Stomach smooth muscle (tissue), 2 donors: Measurements from ENCODE around the gene ZNF701.
"Not testable (repeated sequence)": the region's sequence is repeated elsewhere in the genome, so short reads cannot be mapped to it uniquely, and the experiment has no call there.

Source experiments
- H3K27ac ChIP-seq: one replicate; pipeline ENCODE4 v1.7.0; 2013; ENCODE audit warnings: mild to moderate bottlenecking, low read length, inconsistent platforms
- H3K27me3 ChIP-seq, 2 donors: one replicate each; pipeline ENCODE4 v1.7.0; 2013; ENCODE audit warnings: low read length in 2 of 2; ENCODE audit not compliant: insufficient read depth in 2 of 2, control insufficient read depth in 1 of 2
- H3K36me3 ChIP-seq, 2 donors: one replicate each; pipeline ENCODE4 v1.7.0; 2013; ENCODE audit warnings: low read length in 2 of 2; ENCODE audit not compliant: control insufficient read depth in 2 of 2, insufficient read depth in 2 of 2
- H3K4me1 ChIP-seq: one replicate; pipeline ENCODE4 v1.7.0; 2013; ENCODE audit warnings: low read length; ENCODE audit not compliant: control insufficient read depth, insufficient read depth
- H3K4me3 ChIP-seq, 2 donors: one replicate each; pipeline ENCODE4 v1.7.0; 2013; ENCODE audit warnings: low read length in 2 of 2
- H3K9ac ChIP-seq, 2 donors: one replicate each; pipeline ENCODE4 v1.7.0; 2013; ENCODE audit warnings: low read length in 2 of 2, mild to moderate bottlenecking in 1 of 2
- H3K9me3 ChIP-seq, 2 donors: one replicate each; pipeline ENCODE4 v1.7.0; 2013; ENCODE audit warnings: low read length in 2 of 2; ENCODE audit not compliant: control insufficient read depth in 2 of 2
- donor health status: healthy.
- donor health status: Pancreatic carcinoma.

Gene ZNF701

DNA sequence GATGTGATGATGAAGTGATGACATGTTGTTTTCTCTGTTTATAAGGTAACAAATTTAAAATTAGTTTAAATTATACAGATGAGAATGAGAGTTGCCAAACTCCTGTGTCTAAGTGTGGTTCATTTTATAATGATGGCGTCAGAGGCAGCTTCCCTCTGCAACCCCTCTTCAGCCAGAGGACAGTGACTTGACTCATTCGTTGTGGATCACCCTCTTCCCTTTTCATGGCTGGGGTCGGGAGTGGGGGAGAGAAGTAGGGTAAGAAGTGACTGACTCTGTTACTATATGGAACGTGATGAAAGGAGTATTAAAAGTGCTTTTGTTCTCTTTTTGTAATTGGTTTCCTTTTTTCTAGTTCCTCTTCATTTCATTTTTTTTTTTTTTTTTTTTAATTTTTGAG, 31.3 kb upstream of the ZNF701 start:
- not testable (repeated sequence) for H3K27ac ChIP-seq, H3K36me3 ChIP-seq, H3K27me3 ChIP-seq, H3K9ac ChIP-seq, H3K9me3 ChIP-seq, H3K4me3 ChIP-seq
- H3K4me1 ChIP-seq = peaks cover 10% of the 10 kb centered on the region

DNA sequence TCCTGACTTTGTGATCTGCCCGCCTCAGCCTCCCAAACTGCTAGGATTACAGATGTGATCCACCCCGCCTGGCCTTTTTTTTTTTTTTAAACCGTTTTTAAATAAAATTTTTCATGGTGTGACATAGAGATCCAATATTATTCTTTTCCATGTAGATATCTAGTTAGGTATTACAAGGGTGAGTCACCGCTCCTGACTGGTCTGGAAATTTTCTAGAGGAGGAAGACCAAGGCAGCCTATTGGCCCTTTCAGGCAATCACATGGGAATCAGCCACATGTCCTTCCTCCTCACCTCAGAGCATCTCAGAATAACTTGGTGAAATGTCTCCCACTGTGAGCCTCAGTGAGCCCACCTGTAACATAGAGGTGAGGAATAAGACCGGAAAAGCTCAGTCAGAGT, 28.9 kb upstream of the ZNF701 start:
- H3K36me3 ChIP-seq = peaks cover 0 to 16% of the 10 kb centered on the region in 2 donors
- not testable (repeated sequence) for H3K4me1 ChIP-seq, H3K4me3 ChIP-seq, H3K9ac ChIP-seq, H3K27me3 ChIP-seq, H3K27ac ChIP-seq, H3K9me3 ChIP-seq

DNA sequence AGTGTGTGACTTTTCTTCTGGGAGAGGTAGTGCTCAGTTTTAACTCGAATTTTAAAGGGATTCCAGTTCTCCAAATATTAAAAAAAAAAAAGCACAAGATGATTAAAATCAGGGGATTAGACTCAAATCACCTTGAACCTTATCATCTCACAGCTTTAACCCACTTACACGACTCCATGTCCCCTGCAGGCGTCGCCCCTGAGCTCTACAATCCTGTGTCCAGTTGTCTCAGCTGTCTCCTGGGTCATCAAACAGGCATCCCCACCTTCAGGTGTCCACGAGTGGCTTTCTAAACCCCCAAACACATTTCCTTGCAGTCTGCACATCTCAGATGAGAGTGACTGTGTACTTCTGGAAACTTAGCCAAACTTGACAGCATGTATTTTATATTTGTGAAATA, 28.5 kb upstream of the ZNF701 start:
- H3K4me1 ChIP-seq = peaks cover under 1% of the 10 kb centered on the region
- no peaks in the 10 kb centered on the region for H3K9me3 ChIP-seq
- no peak overlapping the region for H3K27ac ChIP-seq
- H3K9ac ChIP-seq = no peak overlapping the region
- peaks cover 0 to 18% of the 10 kb centered on the region in 2 donors for H3K36me3 ChIP-seq
- no peaks in the 10 kb centered on the region for H3K27me3 ChIP-seq
- no peak overlapping the region for H3K4me3 ChIP-seq

DNA sequence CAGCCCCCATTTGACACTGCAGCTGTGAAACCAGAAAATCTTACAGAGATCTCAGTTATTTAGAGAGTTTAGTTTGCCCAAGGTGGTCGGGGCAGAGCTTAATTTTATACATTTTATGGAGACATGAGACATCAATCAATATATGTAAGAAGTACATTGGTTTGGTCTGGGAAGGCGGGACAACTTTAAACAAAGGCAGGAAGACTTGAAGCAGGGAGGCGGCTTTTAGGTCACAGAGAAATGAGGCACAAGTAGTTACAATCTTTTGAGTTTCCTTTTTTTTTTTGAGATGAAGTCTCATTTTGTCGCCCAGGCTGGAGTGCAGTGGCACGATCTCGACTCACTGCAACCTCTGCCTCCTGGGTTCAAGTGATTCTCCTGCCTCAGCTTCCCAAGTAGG, 27.5 kb upstream of the ZNF701 start:
- not testable (repeated sequence) for H3K4me1 ChIP-seq, H3K9ac ChIP-seq, H3K9me3 ChIP-seq, H3K4me3 ChIP-seq, H3K27ac ChIP-seq, H3K27me3 ChIP-seq
- H3K36me3 ChIP-seq = peaks cover 3 to 18% of the 10 kb centered on the region in 2 donors

DNA sequence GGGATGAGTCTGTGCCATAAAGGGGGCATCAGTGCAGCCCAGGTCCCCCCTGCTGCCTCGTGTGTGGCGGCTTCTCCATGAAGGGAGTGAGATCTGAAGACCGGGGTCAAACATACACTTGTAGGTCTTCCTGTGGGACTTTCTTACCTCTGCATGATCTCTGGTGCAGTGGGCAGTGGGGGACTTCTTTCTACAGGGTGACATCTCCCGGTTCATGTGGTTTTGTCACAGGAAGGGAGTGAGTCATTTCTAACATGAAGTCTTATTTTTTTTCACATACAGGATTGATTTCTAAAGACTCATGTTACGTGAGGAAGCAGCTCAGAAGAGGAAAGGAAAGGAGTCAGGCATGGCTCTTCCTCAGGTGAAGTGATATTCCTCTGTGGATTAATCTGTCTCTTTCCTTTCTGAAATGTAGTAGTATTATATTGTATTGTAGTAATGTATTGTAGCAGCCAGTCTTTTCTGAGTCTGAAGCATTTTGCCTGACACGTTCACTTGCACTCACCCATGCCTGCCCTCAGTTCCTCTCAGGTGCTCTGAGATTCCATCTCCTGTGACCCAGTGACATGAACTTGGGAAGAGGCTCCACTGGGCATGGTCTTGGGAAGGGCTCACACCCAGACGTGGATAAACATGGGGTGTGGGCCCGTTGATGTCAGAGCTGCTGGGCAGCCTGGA, 27.0 kb upstream of the ZNF701 start:
- no peak overlapping the region for H3K9ac ChIP-seq
- H3K36me3 ChIP-seq = peaks cover 5 to 20% of the 10 kb centered on the region in 2 donors
- no peak overlapping the region for H3K27ac ChIP-seq
- no peaks in the 10 kb centered on the region for H3K27me3 ChIP-seq
- H3K4me3 ChIP-seq = no peak overlapping the region
- H3K4me1 ChIP-seq = no peaks in the 10 kb centered on the region
- H3K9me3 ChIP-seq = no peaks in the 10 kb centered on the region

DNA sequence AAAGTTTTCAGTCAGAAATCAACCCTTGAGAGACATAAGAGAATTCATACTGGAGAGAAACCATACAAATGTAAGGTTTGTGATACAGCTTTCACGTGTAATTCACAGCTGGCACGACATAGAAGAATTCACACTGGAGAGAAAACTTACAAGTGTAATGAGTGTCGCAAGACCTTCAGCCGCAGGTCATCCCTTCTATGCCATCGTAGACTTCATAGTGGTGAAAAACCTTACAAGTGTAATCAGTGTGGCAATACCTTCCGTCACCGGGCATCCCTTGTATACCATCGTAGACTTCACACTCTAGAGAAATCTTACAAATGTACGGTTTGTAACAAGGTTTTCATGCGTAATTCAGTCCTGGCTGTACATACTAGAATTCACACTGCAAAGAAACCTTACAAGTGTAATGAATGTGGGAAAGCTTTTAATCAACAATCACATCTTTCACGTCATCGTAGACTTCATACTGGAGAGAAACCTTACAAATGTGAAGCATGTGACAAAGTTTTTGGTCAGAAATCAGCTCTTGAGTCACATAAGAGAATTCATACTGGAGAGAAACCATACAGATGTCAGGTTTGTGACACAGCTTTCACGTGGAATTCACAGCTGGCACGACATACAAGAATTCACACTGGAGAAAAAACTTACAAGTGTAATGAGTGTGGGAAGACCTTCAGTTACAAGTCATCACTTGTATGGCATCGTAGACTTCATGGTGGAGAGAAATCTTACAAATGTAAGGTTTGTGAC, 15.7 kb upstream of the ZNF701 start:
- H3K9me3 ChIP-seq = peaks cover 5 to 10% of the 10 kb centered on the region in 2 donors
- no peak overlapping the region for H3K4me3 ChIP-seq
- no peak overlapping the region for H3K27ac ChIP-seq
- H3K27me3 ChIP-seq = no peaks in the 10 kb centered on the region
- H3K9ac ChIP-seq = no peak overlapping the region
- H3K36me3 ChIP-seq = peaks cover 27 to 33% of the 10 kb centered on the region in 2 donors
- H3K4me1 ChIP-seq = no peaks in the 10 kb centered on the region

DNA sequence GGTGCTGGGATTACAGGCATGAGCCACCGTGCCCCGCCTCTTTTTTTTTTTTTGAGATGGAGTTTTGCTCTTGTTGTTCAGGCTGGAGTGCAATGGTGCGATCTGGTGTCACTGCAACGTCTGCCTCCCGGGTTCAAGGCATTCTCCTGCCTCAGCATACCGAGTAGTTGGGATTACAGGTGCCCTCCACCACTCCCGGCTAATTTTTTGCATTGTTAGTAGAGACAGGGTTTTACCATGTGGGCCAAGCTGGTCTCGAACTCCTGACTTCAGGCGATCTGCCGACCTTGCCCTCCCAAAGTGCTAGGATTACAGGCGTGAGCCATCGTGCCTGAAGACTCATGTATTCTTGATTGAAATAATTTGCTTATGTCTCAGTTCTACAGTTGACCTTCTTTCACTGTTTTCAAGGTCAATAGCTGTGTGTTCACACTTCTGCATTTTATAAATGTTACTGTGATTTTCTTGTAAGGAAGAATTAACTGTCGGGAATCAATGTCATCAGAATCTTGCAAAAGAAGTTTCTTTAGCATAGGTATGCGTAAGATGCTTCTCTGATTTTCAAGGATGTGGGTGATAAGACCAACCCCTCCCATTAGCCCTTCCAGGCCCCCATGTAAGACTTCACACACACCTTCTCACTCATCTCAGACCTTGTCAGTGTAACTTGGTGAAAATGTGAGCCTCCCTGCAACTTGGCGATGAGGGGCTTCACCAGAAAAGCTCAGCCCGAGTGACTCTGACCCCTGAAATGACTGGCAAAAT, 12.7 kb upstream of the ZNF701 start:
- no peaks in the 10 kb centered on the region for H3K27me3 ChIP-seq
- no peak overlapping the region for H3K4me3 ChIP-seq
- peaks cover 28 to 30% of the 10 kb centered on the region in 2 donors for H3K36me3 ChIP-seq
- H3K9ac ChIP-seq = no peak overlapping the region
- H3K9me3 ChIP-seq = peaks cover 5 to 10% of the 10 kb centered on the region in 2 donors
- H3K4me1 ChIP-seq = no peaks in the 10 kb centered on the region
- no peak overlapping the region for H3K27ac ChIP-seq

DNA sequence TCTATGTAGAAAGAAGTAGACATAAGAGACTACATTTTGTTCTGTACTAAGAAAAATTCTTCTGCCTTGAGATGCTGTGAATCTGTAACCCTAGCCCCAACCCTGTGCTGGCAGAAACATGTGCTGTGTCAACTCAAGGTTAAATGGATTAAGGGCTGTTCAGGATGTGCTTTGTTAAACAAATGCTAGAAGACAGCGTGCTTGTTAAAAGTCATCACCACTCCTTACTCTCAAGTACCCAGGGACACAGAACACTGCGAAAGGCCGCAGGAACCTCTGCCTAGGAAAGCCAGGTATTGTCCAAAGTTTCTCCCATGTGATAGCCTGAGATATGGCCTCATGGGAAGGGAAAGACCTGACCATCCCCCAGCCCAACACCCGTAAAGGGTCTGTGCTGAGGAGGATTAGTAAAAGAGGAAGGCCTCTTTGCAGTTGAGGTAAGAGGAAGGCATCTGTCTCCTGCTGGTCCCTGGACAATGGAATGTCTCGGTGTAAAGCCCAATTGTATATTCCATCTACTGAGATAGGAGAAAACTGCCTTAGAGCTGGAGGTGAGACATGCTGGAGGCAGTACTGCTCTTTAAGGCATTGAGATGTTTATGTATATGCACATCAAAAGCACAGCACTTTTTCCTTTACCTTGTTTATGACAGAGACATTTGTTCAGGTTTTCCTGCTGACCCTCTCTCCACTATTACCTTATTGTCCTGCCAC, 11.2 kb upstream of the ZNF701 start:
- peaks cover 16 to 24% of the 10 kb centered on the region in 2 donors for H3K36me3 ChIP-seq
- not testable (repeated sequence) for H3K27me3 ChIP-seq, H3K9me3 ChIP-seq, H3K9ac ChIP-seq, H3K4me3 ChIP-seq, H3K27ac ChIP-seq, H3K4me1 ChIP-seq

DNA sequence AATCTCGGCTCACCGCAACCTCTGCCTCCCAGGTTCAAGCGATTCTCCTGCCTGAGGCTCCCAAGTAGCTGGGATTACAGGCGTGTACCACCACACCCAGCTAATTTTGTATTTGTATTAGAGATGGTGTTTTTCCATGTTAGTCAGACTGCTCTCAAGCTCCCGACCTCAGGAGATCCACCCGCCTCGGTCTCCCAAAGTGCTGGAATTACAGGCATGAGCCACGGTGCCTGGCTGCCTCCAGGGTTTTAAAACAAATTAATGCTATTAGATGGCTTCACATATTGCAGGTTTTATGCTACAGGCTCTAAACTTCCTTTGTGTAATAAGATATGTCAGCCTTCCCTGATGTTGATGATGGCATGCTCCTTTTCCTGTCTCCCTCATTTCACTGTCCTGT, 8.5 kb upstream of the ZNF701 start:
- H3K4me3 ChIP-seq, H3K4me1 ChIP-seq, H3K27me3 ChIP-seq, H3K27ac ChIP-seq, H3K9ac ChIP-seq, H3K9me3 ChIP-seq: not testable (repeated sequence)
- H3K36me3 ChIP-seq = peaks cover 0 to 12% of the 10 kb centered on the region in 2 donors

DNA sequence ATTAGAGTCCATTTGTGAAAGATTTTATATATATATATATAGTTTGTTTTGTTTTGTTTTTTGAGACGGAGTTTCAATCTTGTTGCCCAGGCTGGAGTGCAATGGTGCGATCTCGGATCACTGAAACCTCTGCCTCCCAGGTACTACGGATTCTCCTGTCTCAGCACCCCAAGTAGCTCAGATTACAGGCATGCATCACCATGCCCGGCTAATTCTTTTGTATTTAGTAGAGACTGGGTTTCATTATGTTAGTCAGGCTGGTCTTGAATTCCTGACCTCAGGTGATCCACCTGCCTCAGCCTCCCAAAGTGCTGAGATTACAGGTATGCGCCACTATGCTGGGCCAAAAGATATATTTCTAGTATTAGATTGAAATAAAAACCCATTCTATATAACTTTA, 4.0 kb upstream of the ZNF701 start:
- Histone ChIP-seq H3K27ac (no peak overlapping the region), H3K9me3 (no peaks in the 10 kb centered on the region), H3K27me3 (no peaks in the 10 kb centered on the region), H3K36me3 (peaks cover 0 to 8% of the 10 kb centered on the region in 2 donors), H3K9ac (no peak overlapping the region), H3K4me1 (peaks cover 7% of the 10 kb centered on the region), H3K4me3 (no peak overlapping the region)
